Keratinocyte (primary cell): ENCODE data around the gene FBXL13. TPM values are rescaled to one million over a fixed set of nuclear protein-coding genes. Genes with fewer than 3 reads are reported as not detected.

Experiments
- DNase-seq: peaks from one replicate; pipeline ENCODE4 v3.0.0-alpha.2; 2011; ENCODE audit warnings: low read depth, missing footprints, low spot score
- FAIRE-seq: peaks from 2 replicates; lab custom pipeline; 2011; peaks lifted over from hg19 to GRCh38; lab: Jason Lieb, UNC
- H2AFZ ChIP-seq: 2 replicates; pipeline ENCODE4 v1.6.0; 2012; ENCODE audit warnings: low read length, control low read depth, inconsistent platforms; ENCODE audit not compliant: control insufficient read depth
- H3K27ac ChIP-seq: 2 replicates; pipeline ENCODE4 v1.5.1; 2011; ENCODE audit warnings: low read length; ENCODE audit not compliant: control insufficient read depth, insufficient read depth
- H3K27me3 ChIP-seq: 3 replicates; pipeline ENCODE4 v1.6.0; 2011; ENCODE audit warnings: low read length; ENCODE audit not compliant: control insufficient read depth, insufficient read depth; ENCODE audit errors: extremely low read depth
- H3K36me3 ChIP-seq, 2 experiments: 2 replicates in 1 of 2; 3 replicates in 1 of 2; pipeline ENCODE4 v1.5.1; 2011; ENCODE audit warnings: low read length in 2 of 2, mild to moderate bottlenecking in 1 of 2; ENCODE audit not compliant: control insufficient read depth in 2 of 2, insufficient read depth in 2 of 2; ENCODE audit errors: extremely low read depth in 1 of 2
- H3K4me1 ChIP-seq: 3 replicates; pipeline ENCODE4 v1.5.1; 2011; ENCODE audit warnings: low read length; ENCODE audit not compliant: control insufficient read depth, insufficient read depth; ENCODE audit errors: extremely low read depth
- H3K4me2 ChIP-seq: 3 replicates; pipeline ENCODE4 v1.6.0; 2011; ENCODE audit warnings: low read depth, low read length; ENCODE audit not compliant: control insufficient read depth, insufficient read depth; ENCODE audit errors: extremely low read depth
- H3K4me3 ChIP-seq, 3 experiments: fragments of 200-600 bp in 1 of 3; sonication (generic) in 1 of 3; 2 replicates in 2 of 3; 3 replicates in 1 of 3; pipeline ENCODE4 v1.5.1; 2011 to 2016; ENCODE audit warnings: low read length in 3 of 3, mild to moderate bottlenecking in 3 of 3, control low read depth in 2 of 3, inconsistent platforms in 1 of 3, low read depth in 1 of 3, mixed read lengths in 1 of 3, mixed run types in 1 of 3, moderate library complexity in 1 of 3; ENCODE audit not compliant: control insufficient read depth in 2 of 3, insufficient read depth in 2 of 3; ENCODE audit errors: extremely low read depth in 1 of 3
- H3K79me2 ChIP-seq: 2 replicates; pipeline ENCODE4 v1.6.0; 2012; ENCODE audit warnings: low read length; ENCODE audit not compliant: control insufficient read depth, insufficient read depth
- H3K9ac ChIP-seq: 3 replicates; pipeline ENCODE4 v1.6.0; 2011; ENCODE audit warnings: low read length; ENCODE audit not compliant: control insufficient read depth, insufficient read depth; ENCODE audit errors: extremely low read depth
- H3K9me1 ChIP-seq: 3 replicates; pipeline ENCODE4 v1.6.0; 2011; ENCODE audit warnings: low read length; ENCODE audit not compliant: control insufficient read depth, insufficient read depth; ENCODE audit errors: extremely low read depth
- H3K9me3 ChIP-seq: 2 replicates; pipeline ENCODE4 v1.5.1; 2012; ENCODE audit warnings: low read depth, low read length; ENCODE audit not compliant: control insufficient read depth
- H4K20me1 ChIP-seq: 3 replicates; pipeline ENCODE4 v1.6.0; 2011; ENCODE audit warnings: low read length; ENCODE audit not compliant: control insufficient read depth, insufficient read depth; ENCODE audit errors: extremely low read depth
- CTCF ChIP-seq, 3 experiments: IDR thresholded peaks in 1 of 3; conservative IDR thresholded peaks in 1 of 3; optimal IDR thresholded peaks in 1 of 3; 2 replicates in 2 of 3; 3 replicates in 1 of 3; pipeline versions ENCODE3 to v1.5.1; 2011; ENCODE audit warnings: low read length in 3 of 3, mild to moderate bottlenecking in 3 of 3, moderate library complexity in 2 of 3, control low read depth in 1 of 3, inconsistent platforms in 1 of 3; ENCODE audit not compliant: insufficient read depth in 2 of 3; ENCODE audit errors: extremely low read depth in 1 of 3
- EZH2 ChIP-seq: IDR thresholded peaks from one replicate; pipeline ENCODE4 v1.6.1; 2012; ENCODE audit warnings: inconsistent platforms, mild to moderate bottlenecking, low read length, moderate library complexity
- dilution Hi-C: fragments of 300-500 bp; cut with MboI; formaldehyde crosslinking; loops from one replicate; pipeline ENCODE4 v1.7.0; 2020; ENCODE audit warnings: low sequenced_read_pairs; ENCODE audit not compliant: extremely low pct_ligation_motif_present
- polyA plus RNA-seq, 5 experiments: library from polyadenylated mRNA; depleted of rRNA in 3 of 5; stranded (reverse) in 3 of 5; stranded (forward) in 1 of 5; unstranded in 1 of 5; fragments of >200 nt; gene quantifications; 1 replicate in 1 of 5; 2 replicates in 3 of 5; 3 replicates in 1 of 5; pipeline versions ENCODE4 v1.2.1 to v1.2.3, GENCODE V29; 2011 to 2012; ENCODE audit warnings: missing spikeins in 2 of 5, low read depth in 1 of 5, low replicate concordance in 1 of 5

Gene FBXL13
- polyA plus RNA-seq, 1 donor (not counting 4 experiments of a cell fraction or from before 2014, with no cell fraction given) = 0.20 TPM

- DNase-seq = peak; percentile 64
- no peak overlapping the region for H2AFZ ChIP-seq
- no peaks in the 10 kb centered on the region for H4K20me1 ChIP-seq
- H3K9ac ChIP-seq = no peak overlapping the region
- H3K4me2 ChIP-seq = peak overlapping the region; percentile 53
- H3K27ac ChIP-seq = peak overlapping the region; percentile 41
- H3K4me1 ChIP-seq = peaks cover 32% of the 10 kb centered on the region
- no peaks in the 10 kb centered on the region for H3K9me3 ChIP-seq
- H3K27me3 ChIP-seq = no peaks in the 10 kb centered on the region
- TF ChIP-seq EZH2 (no peak), CTCF (optimal IDR thresholded peaks at IDR 0.05 in 1 of 3, IDR thresholded peaks at IDR 0.05 in 1 of 3, conservative IDR thresholded peaks at IDR 0.05 in 1 of 3; ENCODE audit: extremely low read depth in 1 of 3, insufficient read depth in 2 of 3, low read length in 3 of 3) (no peak)
- H3K9me1 ChIP-seq = no peaks in the 10 kb centered on the region
- FAIRE-seq = peak; percentile 99
- no peaks in the 10 kb centered on the region for H3K79me2 ChIP-seq
- H3K36me3 ChIP-seq = no peaks in the 10 kb centered on the region
- dilution Hi-C loops = no loop called here
- no peak overlapping the region for H3K4me3 ChIP-seq
Observed at GRCh38 chr7:102991540-102992214, 82.9 kb downstream of the FBXL13 start.

DNA sequence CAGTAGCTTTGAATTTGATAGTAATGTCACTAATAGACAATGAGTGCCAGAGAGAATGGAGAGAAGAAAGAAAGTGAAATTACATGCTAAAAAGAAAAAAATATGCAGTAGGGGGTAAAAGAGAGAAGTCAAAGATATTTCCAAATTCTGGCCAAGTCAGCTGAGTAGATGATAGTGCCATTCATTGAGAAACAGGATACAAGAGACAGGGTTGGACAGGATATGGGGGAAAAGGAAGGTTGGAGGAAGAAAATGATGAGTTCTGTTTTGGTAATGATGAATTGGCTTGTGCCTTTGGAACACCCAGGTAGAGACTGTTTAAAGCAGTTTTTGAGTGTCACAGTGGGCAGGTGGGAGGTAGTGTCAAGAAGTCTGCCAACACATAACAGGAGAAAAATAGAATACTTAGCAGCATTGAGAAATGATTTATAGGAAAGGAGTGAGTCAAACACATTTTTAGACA lies 83.5 kb downstream of the FBXL13 start:
- DNase-seq (no peak), FAIRE-seq (no peak)
- H3K27me3 ChIP-seq = no peaks in the 10 kb centered on the region
- H3K79me2 ChIP-seq = no peaks in the 10 kb centered on the region
- H3K9ac ChIP-seq = no peak overlapping the region
- no peaks in the 10 kb centered on the region for H4K20me1 ChIP-seq
- peak overlapping the region; percentile 53 for H3K4me2 ChIP-seq
- peaks cover 32% of the 10 kb centered on the region for H3K4me1 ChIP-seq
- no peaks in the 10 kb centered on the region for H3K9me1 ChIP-seq
- no peak for TF ChIP-seq EZH2
- no peak for TF ChIP-seq CTCF (optimal IDR thresholded peaks at IDR 0.05 in 1 of 3, IDR thresholded peaks at IDR 0.05 in 1 of 3, conservative IDR thresholded peaks at IDR 0.05 in 1 of 3; ENCODE audit: extremely low read depth in 1 of 3, insufficient read depth in 2 of 3, low read length in 3 of 3)
- dilution Hi-C loops = no loop called here
- no peaks in the 10 kb centered on the region for H3K9me3 ChIP-seq
- H3K27ac ChIP-seq = peak overlapping the region; percentile 41
- no peak overlapping the region for H3K4me3 ChIP-seq
- no peak overlapping the region for H2AFZ ChIP-seq
- no peaks in the 10 kb centered on the region for H3K36me3 ChIP-seq
